ENCODE measurements around the gene KCNN4. TPM values are rescaled to one million over a fixed set of nuclear protein-coding genes. Genes with fewer than 3 reads are reported as not detected.

KCNN4 gene
- total and polyA plus RNA-seq, 10 of the 15 experiments (the other 5 are each of a cell fraction or from before 2014, with no cell fraction given): 1.4 to 112 (median 77.9) TPM

DNA sequence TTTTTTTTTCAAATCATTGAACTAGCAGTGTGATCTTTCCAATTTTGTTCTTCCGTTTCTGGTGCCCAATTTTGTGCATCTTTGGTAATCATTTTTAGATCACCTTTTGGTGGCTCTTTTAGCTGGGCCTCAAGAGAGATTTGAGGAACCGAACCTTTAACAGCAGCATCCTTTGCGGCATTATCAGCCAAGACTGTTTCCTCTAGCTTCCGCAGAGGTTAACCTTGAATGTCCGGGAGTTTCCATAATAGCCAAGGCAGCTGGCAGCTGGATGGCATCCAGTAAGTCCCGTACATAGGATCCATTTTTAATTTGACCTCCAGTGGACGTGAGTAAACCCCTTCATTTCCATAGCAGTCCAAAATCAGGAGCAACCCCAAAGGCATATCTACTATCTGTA is 55.3 kb downstream of the KCNN4 start:
- Histone ChIP-seq H3K27ac (ENCODE audit: control insufficient read depth, insufficient read depth) (peak overlapping the region; percentile 48), H3K4me1 (ENCODE audit: control insufficient read depth, insufficient read depth, low read length) (peaks cover 26% of the 10 kb centered on the region), H4K20me1 (ENCODE audit: control insufficient read depth, insufficient read depth) (no peaks in the 10 kb centered on the region), H3K9me3 (replicated peaks; ENCODE audit: control insufficient read depth, insufficient read depth, low read length) (no peaks in the 10 kb centered on the region), H3K9ac (ENCODE audit: control insufficient read depth, insufficient read depth, low read length) (0 out of 2 replicates have a peak overlapping the region, but pooled peaks have one; percentile 10), H2AFZ (ENCODE audit: control insufficient read depth, low read depth, low read length) (no peak overlapping the region), H3K79me2 (ENCODE audit: control insufficient read depth, insufficient read depth, low read length) (no peaks in the 10 kb centered on the region), H3K36me3 (ENCODE audit: control insufficient read depth in 2 of 2, insufficient read depth in 2 of 2, low read length in 1 of 2) (peaks cover 3 to 7% of the 10 kb centered on the region in 2 experiments; a peak in 3 of 4 replicates), H3K27me3 (replicated peaks in 1 of 2; ENCODE audit: control insufficient read depth in 2 of 2, insufficient read depth in 2 of 2, low read length in 1 of 2) (no peaks in the 10 kb centered on the region), H3K4me3 (no peak overlapping the region), H3K4me2 (ENCODE audit: control insufficient read depth, insufficient read depth) (peak overlapping the region; percentile 18; the same call in 1 of the 2 replicates)
- ChIA-PET SMC1A (ENCODE audit: uncharacterized antibody, unreplicated experiment) (interaction anchor here (0.6 to 2.9 kb wide), 10 partner anchors 11 to 84 kb away, joined by 3 to 22 read pairs (median 3); partner anchors contain the start of gene PLAUR), RAD21 (ENCODE audit: unreplicated experiment) (interaction anchor here (0.7 to 2.3 kb wide), 13 partner anchors 8 to 166 kb away, joined by 3 to 30 read pairs (median 4); no protein-coding TSS in a partner anchor), CTCF (interaction anchor here (0.7 to 2.8 kb wide), 6 partner anchors 10 to 163 kb away, joined by 3 to 13 read pairs (median 4); no protein-coding TSS in a partner anchor), POLR2A (interaction anchor here (0.5 to 1.7 kb wide), 8 partner anchors 21 to 1657 kb away, joined by 3 to 11 read pairs (median 4); partner anchors contain the start of gene PLAUR)
- BruUV-seq (replicated peaks): no TSS peak
- no peak for FAIRE-seq
- peak; percentile 77 for ATAC-seq
- in situ Hi-C loops (cut with MboI) (no loop called here), intact Hi-C loops (cut with micrococcal nuclease; ENCODE audit: unreplicated experiment) (loop anchor here (2.0 kb wide), 1 partner anchor 57 kb away; no protein-coding TSS in a partner anchor)
- WGBS (ENCODE audit: insufficient coverage, insufficient replicate concordance, low lambda C conversion rate, missing lambda C conversion rate): 2% methylated on average over 6 of the region's 7 CpGs
- DNase-seq (ENCODE audit: low read depth, low spot score): peak; percentile 68
- TF ChIP-seq TCF12 (IDR thresholded peaks at IDR 0.05; ENCODE audit: low read depth, low read length) (peak; percentile 82), NFIC (IDR thresholded peaks at IDR 0.05; ENCODE audit: low read depth, low read length) (peak; percentile 69), ESRRA (IDR thresholded peaks at IDR 0.05; ENCODE audit: low read length) (peak; percentile 81; the same call in 1 of the 2 replicates), MEF2A (IDR thresholded peaks at IDR 0.05; ENCODE audit: insufficient read depth, low read depth, low read length) (peak; percentile 51; the same call in 1 of the 2 replicates), SIN3A (IDR thresholded peaks at IDR 0.05; ENCODE audit: low read depth, low read length) (no peak), SMARCA5 (IDR thresholded peaks at IDR 0.05) (no peak), SRF (IDR thresholded peaks at IDR 0.05; ENCODE audit: low read depth in 2 of 2, low read length in 2 of 2) (peak in 1 of 2 experiments; percentile 61; a peak in 1 of 4 replicates), YY1 (IDR thresholded peaks at IDR 0.05; ENCODE audit: low read depth, low read length) (0 out of 2 replicates have a peak, but pooled peaks have one; percentile 21), RELA (IDR thresholded peaks at IDR 0.05; ENCODE audit: borderline replicate concordance, partially characterized antibody) (peak; percentile 32), ZBED1 (IDR thresholded peaks at IDR 0.05; ENCODE audit: borderline replicate concordance) (0 out of 2 replicates have a peak, but pooled peaks have one; percentile 37), IKZF2 (IDR thresholded peaks at IDR 0.05) (peak; percentile 46 to 55; a peak in 2 of 4 replicates), BHLHE40 (IDR thresholded peaks at IDR 0.05; ENCODE audit: borderline replicate concordance in 1 of 2, low read depth in 2 of 2, low read length in 1 of 2) (0 out of 4 replicates have a peak, but pooled peaks of 1 of the 2 experiments have one; percentile 14), PML (IDR thresholded peaks at IDR 0.05; ENCODE audit: low read length) (peak; percentile 43; the same call in 1 of the 2 replicates)
- TF ChIP-seq, protein P1, sequence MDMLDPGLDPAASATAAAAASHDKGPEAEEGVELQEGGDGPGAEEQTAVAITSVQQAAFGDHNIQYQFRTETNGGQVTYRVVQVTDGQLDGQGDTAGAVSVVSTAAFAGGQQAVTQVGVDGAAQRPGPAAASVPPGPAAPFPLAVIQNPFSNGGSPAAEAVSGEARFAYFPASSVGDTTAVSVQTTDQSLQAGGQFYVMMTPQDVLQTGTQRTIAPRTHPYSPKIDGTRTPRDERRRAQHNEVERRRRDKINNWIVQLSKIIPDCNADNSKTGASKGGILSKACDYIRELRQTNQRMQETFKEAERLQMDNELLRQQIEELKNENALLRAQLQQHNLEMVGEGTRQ (IDR thresholded peaks at IDR 0.05; ENCODE audit: borderline replicate concordance, low read depth, low read length): no peak
- TF ChIP-seq, protein P2, sequence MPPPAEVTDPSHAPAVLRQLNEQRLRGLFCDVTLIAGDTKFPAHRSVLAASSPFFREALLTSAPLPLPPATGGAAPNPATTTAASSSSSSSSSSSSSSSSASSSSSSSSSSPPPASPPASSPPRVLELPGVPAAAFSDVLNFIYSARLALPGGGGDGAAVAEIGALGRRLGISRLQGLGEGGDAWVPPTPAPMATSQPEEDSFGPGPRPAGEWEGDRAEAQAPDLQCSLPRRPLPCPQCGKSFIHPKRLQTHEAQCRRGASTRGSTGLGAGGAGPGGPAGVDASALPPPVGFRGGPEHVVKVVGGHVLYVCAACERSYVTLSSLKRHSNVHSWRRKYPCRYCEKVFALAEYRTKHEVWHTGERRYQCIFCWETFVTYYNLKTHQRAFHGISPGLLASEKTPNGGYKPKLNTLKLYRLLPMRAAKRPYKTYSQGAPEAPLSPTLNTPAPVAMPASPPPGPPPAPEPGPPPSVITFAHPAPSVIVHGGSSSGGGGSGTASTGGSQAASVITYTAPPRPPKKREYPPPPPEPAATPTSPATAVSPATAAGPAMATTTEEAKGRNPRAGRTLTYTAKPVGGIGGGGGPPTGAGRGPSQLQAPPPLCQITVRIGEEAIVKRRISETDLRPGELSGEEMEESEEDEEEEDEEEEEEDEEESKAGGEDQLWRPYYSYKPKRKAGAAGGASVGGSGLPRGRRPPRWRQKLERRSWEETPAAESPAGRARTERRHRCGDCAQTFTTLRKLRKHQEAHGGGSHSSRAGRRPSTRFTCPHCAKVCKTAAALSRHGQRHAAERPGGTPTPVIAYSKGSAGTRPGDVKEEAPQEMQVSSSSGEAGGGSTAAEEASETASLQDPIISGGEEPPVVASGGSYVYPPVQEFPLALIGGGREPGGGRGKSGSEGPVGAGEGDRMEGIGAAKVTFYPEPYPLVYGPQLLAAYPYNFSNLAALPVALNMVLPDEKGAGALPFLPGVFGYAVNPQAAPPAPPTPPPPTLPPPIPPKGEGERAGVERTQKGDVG (CRISPR knock-in tag; IDR thresholded peaks at IDR 0.05): no peak
- TF ChIP-seq, protein P3, sequence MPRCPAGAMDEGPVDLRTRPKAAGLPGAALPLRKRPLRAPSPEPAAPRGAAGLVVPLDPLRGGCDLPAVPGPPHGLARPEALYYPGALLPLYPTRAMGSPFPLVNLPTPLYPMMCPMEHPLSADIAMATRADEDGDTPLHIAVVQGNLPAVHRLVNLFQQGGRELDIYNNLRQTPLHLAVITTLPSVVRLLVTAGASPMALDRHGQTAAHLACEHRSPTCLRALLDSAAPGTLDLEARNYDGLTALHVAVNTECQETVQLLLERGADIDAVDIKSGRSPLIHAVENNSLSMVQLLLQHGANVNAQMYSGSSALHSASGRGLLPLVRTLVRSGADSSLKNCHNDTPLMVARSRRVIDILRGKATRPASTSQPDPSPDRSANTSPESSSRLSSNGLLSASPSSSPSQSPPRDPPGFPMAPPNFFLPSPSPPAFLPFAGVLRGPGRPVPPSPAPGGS (IDR thresholded peaks at IDR 0.05; ENCODE audit: borderline replicate concordance, insufficient read depth, low read depth, low read length, poor library complexity, severe bottlenecking): no peak
- TF ChIP-seq, protein P4, sequence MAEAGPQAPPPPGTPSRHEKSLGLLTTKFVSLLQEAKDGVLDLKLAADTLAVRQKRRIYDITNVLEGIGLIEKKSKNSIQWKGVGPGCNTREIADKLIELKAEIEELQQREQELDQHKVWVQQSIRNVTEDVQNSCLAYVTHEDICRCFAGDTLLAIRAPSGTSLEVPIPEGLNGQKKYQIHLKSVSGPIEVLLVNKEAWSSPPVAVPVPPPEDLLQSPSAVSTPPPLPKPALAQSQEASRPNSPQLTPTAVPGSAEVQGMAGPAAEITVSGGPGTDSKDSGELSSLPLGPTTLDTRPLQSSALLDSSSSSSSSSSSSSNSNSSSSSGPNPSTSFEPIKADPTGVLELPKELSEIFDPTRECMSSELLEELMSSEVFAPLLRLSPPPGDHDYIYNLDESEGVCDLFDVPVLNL (IDR thresholded peaks at IDR 0.05; ENCODE audit: low read depth, low read length): no peak
